HG03103 (cell line): ENCODE results near the gene NTMT2.

ENCODE experiments used
- ATAC-seq: cut with Tn5 transposase; IDR thresholded peaks from one replicate; pipeline ENCODE4 v1.9.1; 2021; ENCODE audit warnings: low read depth; ENCODE audit not compliant: unreplicated experiment

The NTMT2 gene

DNA sequence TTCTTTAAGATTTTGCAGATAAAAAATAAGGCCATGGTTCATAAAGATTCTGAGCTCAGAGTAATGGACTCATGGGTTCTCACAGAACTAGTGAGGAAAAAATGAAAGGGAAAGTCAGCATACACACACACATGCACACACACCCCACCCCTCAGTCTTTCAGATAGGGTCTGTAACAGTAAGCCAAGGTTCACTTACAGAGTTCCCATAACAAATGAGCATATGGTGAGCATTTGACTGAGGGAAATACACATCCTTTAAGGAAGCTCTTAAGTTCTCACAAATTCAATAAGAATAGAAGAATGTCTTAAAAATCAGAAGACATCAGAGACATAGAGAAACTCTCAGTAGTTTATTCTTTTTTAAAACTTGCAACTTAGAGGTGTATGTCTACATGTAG, 57.9 kb downstream of the NTMT2 start:
- no peak for ATAC-seq

DNA sequence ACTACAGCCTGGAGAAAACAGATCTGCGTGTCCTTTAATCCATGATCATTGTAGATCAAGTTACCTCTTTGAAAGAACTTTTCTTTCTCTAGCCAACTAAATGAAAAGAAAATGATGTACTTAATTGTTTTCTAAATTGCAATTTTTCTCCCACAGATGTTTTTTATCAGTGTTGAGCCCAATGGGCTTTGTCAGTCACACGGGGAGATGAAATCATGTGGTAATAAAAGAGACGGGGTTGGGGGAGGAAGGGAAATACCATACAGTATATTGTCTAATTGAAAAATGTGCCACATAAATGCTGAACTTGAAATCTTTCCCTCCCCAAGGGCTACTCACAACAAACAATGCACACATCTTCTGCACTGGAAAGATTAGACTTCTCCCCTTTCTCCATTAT, 58.4 kb downstream of the NTMT2 start:
- no peak for ATAC-seq

DNA sequence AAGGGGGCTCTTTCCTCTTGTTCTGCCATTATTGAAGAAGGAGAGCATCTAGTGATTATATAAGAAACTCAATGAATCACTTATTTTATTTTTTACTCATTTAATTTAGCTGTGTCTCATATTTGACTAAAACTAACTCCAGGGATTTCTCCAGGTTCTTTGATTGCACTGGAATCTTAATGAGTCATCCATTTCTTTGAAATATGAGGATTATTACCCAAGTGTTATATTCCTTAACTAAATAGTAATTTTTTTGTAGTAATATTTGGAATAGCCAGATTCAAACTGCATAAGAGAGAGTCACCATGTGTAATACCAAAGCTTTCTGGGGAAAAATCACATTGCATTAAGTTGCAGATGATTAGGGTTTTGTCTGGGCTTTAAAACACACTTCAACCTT, 59.5 kb downstream of the NTMT2 start:
- no peak for ATAC-seq

DNA sequence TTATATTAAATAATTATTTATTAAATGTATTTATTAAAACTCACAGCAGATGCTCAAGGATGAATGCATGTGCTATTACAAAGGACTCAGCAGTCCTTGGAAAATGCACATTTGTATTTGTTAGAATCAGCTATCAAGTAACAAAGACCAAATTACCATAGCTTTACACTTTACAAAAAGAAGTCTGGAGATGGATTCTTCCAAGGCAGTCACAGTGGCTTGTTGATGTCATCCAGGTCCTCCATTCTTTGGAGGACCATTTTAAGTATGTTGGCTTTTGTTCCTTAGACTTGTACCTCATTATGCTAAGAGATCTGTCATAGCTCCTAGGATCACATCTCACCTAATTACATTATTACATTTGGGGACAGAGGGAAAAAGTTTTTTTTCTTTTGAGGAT, 63.4 kb downstream of the NTMT2 start:
- ATAC-seq, result no peak

DNA sequence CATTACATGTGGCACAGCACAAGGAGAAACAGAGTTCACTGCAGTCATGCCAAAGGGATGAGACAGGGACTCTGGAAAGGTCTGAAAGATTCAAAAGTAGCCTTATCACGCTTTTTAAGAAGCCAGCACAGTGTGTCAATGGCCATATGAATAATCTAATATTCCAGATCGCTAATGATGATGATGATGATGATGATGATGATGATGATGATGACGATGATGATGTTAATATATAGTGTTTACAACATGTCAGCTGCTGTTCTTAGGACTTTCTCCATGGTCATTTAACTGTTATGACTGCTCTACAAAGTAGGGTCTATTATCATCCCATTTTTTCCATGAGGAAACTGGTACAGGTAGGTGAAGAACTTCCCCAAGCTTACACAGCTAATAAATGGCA, 64.4 kb downstream of the NTMT2 start:
- no peak for ATAC-seq

DNA sequence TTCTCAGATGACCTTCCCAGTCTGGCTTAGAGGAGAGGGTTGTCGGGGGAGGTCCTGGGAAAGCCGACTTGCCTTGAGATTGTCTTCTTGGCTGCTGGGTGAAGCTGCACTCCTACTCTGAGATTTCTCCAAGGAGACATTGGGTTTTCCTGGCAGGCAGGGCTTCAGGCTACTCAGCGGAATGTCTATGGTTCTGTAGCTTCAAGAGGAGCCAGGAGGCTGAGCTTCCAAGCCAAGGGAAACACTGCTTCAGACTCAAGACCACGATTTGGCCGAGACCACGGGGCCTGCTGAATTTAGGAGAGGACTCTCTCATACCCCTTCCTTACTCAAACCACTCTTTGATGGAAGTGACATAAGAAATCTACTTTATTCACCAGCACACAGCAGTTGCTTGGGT, 67.8 kb downstream of the NTMT2 start:
- ATAC-seq, result no peak

DNA sequence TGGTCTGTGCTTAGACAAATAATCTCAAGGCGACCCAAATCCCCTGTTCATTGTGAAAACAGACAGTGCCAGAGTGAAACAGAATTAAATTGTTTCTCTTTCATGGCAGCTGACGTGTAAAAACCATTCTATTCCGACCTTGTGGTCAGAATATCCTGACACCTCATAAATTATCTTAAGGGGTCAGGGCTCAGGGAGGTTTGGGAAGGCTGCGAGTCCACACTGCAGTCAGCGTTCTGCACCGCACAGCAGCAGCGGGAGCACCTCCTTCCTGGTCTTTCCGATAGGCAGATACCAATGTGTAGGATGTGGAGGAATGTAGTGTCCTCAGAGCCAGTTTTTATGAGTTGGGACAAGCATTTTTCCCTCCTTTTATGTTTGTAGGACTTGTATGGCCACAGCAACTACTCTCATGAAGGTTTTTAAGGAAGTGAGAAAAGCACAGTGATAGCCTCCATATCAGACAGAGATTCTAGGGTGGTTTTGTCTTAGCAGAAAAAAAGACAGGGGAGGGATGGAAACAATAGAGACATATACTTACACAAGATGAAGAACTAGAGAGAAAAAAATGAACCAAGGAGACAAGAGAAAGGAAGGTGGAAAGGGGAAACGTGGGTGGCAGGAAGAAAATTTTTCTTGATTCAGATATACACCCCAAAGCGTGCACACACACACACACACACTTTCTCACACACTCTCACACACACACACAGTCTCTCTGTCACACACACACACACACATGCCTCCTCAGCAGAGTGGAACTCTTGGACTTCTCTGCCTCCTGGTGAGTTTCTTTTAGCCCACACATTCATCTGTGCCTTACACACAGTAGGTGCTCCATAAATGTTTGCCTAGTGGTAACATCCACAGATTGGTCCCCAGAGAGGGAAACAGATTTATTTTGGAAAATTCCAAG, 68.6 kb downstream of the NTMT2 start:
- no peak for ATAC-seq

DNA sequence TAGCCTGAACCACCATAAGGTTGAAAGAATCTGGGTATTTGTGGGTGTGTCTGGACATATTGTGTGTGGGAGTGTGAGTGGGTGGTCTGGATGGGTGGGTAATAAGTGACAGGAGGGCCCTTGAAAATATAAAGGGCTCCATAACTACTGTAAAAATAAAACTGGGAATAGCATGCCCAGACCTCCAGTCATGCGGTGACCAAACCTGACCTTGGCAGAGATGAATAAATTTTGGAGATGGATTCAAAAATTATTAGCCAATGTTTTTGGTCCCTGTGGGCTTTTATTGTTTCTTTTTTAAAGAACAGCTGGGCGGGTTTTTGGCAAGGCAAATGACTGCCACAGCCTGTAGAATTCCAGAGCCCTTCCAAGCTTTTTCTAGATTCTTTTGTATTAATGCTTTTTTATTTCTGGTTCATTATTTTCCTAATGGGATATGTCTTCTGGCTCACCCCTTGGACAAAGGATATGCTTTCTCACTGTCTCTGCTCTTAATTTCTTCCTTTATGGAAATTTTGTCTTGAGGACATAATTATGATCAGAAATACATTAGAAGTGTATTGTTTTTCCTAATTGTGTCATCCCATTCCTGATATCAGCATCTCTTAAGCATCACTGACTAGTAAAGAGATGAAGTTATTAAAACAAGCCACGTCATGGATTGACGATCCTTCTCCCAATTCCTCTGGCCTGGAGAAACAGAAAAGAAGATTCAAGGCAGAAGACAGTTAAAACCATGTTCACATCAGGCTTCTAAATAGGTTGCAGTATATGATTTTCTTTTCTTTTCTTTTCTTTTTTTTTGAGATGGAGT, 69.5 kb downstream of the NTMT2 start:
- ATAC-seq, result no peak

DNA sequence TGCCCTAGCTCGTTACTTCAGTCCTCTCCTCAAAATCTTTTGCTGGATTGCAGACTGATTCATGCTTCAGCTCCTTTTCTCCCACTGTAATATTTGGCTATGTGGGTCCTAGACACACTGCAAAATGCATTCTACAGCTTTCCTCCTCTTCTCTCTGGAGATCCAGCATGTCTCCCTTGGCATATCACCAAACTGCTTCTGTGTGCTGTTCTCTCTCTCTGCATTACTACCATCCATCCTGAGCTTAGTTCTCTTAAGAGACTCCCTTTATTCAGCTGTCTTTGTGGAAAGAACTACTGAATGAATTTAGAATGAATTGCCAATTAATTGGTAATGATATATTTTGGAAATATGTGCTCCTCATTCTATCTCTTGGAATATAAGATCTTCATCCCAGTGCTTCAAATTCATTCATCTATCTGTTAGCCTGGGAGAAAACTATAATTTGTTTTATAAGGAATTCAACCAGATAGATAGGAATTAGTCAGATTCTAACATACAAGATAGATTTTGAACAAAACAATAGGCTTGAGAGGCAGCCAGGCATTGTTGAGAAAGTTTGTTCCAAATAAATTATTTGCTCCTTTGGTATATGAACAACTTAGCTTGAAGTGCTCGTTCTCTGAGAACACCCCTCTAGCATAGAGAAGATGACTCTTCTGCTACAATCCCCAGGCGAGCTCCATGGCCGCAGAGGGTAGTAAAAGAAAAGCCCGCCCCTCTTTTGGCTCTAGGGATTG, 71.9 kb downstream of the NTMT2 start:
- ATAC-seq, result no peak

DNA sequence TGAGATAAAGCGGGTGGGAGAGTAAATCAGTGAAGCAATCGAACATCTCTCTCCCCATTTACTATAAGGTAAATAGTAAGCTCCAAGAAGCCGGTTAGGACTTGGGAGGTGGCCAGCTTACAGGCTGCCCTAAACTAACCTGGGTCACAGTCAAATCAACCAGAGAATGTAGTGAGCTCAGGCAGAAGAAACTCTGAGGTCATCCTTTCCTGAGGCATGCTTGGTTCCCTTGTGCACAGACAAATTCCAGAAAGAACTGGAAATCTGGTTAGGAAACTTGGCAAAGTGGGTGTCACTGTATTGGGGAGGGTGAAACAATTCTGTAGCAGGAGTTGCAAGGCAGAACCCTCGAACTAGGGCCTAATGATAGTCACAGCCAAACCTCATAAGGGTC, 72.5 kb downstream of the NTMT2 start:
- ATAC-seq, result no peak
